HG02938 (cell line): Measurements from ENCODE around the gene PAM.
"Not testable (repeated sequence)": the region's sequence is repeated elsewhere in the genome, so short reads cannot be mapped to it uniquely, and the experiment has no call there.

ENCODE experiments used
- ATAC-seq: cut with Tn5 transposase; IDR thresholded peaks from one replicate; pipeline ENCODE4 v1.9.1; 2021; ENCODE audit warnings: mild to moderate bottlenecking, moderate library complexity; ENCODE audit not compliant: unreplicated experiment

The PAM gene

DNA sequence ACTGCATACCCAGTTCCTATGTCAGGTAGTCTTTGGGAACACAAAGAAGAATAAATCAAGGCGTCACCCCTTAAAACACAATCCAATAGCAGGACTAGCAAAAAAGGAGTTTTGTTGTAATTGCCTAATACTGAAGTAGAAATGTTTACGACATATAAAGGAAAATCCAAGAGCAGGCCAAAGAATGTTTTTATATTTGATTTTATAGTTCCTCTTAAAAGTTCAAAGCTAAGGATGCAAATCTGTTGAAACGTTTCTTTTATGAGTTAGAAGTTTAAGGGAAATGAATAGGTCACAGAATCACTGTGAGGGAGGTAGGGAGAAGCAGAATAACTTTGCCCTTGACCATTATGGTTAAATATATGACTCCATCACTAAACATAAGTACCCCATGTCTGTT, 136.1 kb downstream of the PAM start:
- ATAC-seq = no peak

DNA sequence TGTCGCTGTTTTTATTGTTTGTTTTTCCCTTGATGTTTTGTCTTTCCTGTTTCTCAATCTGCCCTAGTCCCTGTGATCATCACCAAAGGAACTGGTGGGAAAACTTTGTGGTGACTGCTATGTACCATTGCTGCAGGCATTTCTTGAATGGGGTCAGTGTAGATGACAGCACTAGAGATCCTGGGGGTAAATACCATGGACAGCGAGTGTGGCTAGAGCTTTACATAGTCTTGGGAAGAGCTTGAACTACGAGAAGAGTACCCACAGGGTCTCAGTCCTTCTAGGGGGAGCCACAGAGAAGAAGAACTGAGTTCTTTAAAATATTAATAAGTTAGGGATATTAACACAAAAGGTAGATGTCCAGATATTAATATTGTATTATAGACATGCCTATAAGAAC, 138.8 kb downstream of the PAM start:
- no peak for ATAC-seq

DNA sequence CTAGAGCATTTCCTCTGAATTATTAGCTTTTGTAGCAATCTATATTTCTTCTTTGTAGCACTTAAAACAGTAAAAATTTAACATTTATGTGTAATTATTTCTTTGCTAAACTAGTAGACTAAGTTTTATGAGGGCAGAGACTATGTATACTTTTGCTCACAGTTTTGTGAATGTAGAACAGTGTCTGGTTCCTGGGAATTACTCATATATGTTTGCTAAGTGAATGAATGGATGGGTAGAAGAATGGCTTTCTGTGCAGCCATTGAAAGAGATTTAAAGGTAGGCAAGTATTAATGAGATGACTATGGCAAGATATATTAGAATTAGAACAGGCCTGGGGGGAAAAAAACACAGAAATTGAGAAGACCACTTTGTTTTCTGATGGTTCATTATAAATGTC, 140.1 kb downstream of the PAM start:
- no peak for ATAC-seq

DNA sequence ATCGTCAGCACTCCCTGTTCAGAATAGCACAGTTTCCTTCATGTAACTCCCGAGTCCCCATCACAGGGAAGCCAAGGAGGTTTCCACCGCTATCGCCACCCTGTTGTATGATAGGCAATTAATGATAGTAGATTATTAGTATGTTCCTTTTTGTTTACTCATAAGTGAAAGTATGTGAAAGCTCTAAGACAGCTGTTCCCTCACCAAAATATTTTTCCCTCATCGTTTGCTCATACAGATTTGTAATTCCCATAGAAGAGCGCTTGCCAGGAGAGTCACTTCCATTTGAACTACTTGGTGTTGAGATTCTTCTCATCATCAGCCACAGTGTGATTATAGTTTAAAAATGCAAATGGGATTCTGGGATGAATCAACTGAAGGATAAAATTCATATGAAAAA, 140.9 kb downstream of the PAM start:
- no peak for ATAC-seq

DNA sequence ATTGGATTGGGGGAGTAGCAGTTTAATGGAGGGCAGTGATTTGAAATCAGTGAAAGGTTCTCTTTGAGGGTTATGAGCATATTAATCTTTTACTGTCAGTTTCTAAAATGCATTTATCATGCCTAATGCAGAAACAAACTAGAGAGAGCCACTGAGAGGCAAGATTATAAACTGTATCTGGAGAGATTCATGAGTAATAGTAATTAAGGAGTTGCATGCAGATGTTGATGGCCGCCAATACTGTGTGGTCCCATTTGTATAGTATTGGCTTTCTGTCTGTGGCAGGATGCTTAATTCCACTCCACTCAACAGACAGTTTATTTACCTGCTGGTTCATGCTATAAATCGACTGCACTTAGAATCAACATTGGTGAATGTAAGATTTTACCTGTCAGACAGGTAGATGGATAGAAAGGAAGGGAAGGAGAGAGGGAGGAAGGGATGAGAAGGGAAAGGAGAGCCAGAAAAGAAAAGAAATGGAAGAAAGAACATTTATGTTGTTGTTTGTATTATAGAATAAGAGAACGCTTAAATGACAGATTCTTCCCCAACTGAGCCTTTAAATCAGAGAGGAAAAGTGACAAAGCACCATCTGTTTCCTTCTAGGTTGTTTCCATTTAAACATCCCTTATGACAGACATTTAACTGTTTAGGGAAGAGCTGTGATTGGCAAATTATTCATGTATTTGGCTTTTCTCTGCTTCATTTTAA, 146.5 kb downstream of the PAM start:
- no peak for ATAC-seq

DNA sequence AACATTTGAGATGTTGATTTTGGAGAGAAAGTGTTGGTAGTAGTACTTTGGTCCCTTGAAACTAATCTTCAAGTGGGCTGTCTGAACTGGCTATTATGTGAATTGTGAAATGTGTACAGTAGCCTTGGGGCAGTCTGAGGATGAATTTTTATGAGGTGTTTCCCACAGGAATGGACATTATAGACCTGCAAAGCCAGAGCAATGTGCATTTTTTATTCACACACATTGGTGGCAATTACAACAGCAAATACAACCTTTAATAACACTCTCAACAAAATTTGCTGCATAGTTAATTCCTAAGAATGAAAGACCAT, 147.0 kb downstream of the PAM start:
- no peak for ATAC-seq

DNA sequence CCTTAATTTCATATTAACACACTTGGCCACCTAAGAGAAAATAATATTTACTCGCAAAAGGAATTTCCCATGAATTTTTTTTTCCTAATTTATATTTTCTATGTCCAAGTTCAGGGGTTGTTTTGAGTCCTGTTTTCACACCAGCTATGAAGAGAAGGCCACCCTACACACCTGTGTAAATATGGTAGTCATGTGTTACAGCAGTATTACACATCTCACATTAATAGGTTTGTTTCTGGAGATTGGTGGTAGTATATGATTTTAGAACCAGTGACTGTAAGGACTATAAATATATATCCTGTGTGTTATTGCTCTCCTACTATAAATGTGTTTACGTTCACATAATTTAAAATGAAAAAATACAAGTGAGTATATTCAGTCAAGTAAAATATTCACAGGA, 147.5 kb downstream of the PAM start:
- ATAC-seq = no peak

DNA sequence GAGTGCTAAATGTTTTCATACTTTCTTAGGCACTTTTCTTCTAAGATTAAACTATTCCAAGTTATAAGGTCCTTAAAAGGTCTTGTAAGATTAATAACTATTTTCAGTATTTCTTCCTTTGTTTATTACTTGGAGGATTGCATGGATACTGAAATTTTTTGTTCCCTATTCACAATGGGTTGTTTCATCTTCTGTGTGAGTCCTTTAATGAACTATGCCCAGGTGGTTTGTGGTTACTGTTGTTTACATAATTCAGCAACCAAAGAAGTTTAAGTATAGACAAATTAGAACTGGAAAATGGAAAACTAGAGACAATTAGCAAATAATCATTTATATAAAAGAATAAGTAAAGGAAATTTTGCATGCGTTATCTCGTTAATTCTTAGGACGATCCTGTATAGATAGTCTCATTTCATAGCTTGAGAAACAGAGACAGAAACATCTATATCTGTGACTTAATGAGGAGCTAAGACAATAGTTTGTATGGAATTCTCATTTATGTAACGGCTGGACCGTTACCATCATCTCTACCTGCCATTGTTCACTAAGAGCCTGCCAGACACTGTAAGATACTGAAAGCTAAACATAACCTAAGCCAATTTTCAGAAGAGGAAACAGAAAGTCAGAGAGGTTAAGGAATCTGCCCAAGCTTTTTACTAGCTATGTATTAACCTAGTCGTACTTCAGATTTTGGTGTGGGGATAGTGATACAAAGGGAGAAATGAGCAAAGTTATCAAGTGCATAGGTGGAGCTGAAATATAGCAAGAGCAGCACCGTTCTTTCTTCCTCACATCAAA, 148.2 kb downstream of the PAM start:
- ATAC-seq = no peak

DNA sequence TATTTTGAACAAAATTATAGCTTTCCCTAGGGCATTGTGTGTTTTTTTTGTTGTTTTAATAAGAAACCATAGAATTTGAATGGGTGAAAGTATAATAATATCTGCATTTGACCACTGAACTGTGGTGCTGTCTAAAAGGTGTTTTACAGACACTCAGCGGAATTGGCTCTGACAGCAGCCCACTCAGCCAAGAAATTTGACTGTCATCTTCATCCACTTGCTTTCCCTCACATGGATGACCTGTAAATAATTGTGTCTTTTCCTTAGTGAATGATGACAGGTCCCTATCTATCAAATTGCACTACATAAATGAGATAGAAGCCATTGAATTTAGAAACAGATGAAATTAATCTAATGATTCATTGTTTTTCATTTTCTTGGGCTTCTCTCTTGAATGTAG, 150.0 kb downstream of the PAM start:
- ATAC-seq = no peak

DNA sequence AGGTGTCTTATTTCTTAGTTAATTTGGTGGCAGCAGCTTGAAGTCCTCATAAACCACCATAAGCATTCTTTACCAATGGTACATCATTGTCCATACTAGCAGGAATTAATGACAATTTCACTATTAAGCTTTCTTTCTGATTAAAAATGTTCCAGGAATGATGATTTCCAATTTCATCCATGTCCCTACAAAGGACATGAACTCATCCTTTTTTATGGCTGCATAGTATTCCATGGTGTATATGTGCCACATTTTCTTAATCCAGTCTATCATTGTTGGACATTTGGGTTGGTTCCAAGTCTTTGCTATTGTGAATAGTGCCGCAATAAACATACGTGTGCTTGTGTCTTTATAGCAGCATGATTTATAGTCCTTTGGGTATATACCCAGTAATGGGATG, 152.0 kb downstream of the PAM start:
- ATAC-seq = not testable (repeated sequence)

DNA sequence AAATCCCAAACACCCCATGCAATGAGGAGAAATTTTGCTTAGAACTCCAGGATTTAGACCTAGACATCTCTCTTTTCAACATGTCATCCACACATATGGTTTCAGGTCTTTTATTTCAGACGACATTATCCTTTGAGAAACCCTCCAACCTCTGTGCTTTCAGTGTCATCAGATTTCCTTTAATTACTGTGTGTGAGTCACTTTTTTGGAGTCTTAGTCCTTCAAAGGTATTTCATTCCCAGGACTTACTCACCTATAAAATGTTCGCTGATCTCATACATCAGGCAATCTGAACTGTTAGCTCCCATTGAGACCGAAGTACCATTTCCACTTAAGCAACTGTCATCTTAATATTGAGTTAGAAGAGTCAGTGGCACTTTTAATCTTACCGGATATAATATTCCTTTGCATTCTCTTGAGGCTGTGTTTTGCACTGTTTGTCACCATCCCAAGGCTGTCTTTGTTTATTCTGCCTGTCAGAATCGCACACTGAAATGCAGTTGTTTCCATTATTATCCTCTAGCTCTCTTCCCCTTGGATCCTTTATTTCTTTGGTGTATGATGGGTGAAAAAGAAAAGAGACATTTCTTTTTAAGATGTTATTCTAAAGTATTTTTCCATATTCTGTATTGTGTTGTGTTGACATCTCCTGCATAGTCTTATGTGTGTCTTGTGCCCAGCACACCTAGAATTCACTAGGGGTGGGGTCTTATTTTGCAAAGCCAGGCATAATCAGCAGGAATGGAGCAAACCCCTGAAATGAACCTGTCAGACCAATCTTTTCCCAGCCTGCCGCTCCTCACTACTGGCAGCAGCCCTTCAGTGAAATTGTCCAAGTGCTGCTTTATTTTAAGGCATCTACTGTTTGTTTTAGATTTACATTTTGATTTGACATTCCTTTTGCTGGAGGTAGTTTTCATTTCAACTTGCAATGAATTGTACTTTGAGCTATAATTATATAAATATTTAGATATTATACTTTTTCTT, 155.4 kb downstream of the PAM start:
- ATAC-seq = no peak

DNA sequence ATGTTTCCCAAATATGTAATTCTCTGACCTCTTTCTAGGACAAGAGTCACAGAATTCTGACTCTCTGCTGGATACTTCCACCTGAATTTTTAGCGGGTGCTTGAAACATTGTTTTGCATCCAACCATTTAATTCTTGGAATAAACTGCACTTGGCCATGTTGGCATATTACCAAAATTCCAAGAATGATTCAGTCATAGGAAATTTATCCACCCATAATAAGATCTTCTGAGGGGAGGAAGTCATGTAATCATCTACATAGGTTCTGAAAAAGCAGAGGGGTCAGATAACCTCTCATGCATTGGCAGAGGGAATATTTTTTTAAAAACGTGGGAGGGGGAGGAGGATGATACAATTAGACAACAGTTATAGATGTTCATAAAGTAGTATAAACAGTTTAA, 156.9 kb downstream of the PAM start:
- ATAC-seq = no peak

DNA sequence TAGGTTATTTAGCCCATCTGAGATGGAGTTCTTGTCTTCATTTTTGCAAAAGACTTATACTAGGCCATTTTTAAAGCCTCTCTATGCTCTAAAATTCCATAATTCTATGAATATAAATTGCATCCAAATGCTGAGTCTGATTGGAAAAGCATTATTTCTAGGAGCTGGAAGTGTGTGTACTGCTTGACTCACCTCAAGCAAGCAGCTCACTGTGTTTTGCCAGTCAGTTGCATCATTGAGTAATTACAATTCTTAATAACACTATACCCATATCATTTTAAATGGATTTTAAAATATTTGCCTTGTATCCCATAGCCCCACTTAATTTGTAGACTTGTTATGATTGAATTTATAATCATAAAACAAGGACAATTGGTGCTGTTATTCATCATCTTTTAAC, 161.0 kb downstream of the PAM start:
- no peak for ATAC-seq

DNA sequence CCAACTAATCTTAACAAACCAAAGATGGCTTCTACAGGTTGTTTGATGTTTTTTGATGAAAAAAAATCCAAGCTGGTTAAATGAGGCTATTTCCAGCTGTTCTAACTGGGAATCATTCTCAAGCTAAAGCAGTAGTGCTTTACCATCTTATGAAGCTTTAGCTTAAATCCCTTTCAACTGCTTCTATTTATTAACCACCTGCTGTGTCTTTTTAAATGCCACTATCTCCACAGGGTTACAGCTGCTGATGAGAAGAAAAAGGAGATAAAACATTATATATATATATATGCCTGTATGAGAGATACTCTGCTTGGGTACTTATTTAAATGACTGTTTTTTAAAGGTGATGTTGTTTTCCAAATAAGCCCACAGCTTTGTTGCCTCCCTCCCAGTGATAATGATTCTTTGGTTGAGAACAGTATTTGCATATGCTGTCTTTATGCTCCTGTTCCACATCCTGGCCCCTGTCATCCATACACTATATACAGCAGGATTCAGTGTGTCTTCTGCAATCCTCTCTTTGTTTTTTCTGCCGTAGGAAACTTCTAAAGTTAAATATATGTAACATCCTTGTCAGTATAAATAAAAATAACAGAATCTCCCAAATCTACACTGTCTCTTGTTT, 164.0 kb downstream of the PAM start:
- ATAC-seq = no peak

DNA sequence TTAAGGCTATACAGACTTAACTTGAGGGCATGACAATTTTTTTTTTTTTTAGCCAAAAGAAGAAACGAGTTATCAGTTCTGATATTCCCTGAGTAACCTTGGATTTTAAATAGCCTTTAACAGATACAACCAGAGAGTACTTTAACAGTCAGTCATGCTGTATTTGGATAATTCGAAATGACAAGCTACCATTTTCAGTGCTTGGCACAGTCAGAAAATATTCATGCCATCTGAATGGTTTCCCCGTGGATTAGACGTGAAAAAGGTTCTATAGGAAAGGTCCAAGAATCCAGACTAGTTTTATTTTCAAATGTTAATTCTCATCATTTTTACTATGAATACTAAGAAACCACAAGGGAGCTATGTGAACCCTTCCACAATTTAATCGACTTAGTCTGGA, 165.7 kb downstream of the PAM start:
- no peak for ATAC-seq

DNA sequence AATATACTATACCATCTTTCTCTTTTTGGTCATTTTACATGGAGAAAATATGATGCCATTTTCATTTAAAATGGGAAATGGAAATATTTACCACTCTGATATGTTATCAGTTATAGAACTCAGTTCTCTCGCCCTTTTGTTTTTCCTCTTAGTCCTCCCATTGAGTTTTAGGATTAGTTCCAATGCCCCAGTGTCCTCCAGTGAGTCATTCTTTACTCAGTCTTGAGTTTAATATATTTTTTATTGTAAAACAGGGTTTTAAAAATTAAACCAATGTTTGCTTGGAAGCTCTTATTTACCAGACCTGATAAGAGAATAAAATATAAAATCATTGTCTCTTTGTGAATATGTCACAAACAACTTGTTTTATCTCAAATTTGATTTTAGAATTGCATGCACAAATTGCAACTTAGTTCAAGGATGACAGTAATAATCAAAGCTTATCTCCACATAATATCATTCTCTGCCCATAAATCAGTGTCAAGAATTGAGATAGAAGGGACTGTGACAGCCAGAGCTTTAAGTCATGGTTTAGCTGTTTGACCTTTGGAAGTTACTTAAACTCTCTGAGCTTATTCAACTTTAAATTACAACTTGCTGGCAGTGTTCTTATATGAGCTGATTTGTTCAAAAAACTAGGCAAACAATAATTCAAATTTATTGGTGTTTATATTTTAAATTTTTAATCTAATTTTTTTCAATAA, 166.4 kb downstream of the PAM start:
- no peak for ATAC-seq

DNA sequence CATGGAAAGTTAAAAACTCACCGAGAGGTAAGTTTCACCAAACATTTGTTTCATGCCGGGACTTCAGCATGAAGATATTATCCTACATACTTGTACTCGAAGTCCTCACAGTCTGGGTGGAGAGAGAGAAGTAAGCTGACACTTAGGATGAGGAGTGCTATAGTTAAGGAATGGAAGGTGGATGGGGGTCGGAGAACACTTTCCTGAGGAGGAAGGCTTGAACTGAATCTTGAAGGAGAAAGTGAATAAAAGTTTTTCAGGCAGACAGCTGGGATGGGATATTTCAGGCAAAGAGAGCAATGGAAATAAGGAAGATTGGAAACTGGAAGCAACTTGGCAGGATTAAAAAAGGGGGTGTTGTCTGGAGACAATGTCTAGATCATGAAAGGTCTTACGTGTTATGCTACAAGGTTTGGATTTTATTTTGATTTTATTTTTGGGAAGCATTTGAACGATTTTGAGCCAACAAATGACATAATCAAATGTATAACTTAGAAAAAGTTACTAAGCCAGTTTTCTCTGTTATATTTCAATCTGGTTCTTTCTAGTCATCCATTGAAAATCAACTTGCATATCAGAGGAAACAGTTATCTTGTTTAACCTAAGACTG, 167.1 kb downstream of the PAM start:
- ATAC-seq = no peak

DNA sequence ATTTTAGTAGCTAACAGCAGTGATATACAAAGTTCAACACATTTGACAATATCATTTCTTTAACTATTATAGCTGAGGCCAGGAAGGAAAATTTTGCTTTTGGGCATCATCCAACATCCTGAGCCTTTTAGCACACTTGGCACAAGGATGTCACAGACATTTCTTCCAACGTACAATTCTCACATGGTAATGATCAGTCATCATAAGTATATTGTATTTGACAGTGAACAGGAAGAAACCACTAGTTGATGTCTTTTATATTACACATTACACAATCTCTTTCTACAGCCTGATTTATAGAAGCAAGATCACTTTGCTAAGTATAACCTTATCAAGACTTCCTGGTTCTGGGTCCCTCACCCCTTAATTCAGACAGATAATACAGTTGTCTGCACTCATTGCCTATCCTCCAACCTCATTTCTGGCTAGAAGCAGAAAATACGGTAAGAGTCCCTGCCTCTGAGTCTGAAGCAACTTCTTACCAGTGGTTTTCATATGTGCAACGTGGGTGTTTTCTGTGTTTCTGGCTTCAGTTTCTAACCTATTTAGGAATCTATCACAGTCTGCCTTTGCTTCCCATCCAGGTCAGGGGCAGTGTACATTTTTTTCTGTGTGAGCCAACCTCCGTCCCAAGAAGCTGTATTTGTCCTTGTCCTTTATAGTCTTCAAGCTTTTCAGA, 167.8 kb downstream of the PAM start:
- no peak for ATAC-seq

DNA sequence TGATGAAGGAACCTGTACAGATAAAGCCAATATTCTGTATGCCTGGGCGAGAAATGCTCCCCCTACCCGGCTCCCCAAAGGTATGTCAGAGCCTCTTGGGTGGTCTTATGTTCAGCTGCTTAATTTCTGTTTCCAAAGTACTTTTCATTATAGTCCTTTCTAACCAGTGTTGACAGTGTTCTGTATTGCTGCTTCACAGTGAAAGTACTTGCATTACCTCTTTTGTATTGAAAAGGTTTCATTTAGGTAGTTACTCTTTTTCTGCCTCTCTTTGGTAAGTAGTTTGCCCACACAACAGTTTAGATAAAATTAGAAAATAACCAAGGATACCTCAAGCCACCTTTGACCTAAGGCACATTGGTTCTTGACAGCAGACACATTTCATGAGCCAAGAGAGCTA, 169.9 kb downstream of the PAM start:
- no peak for ATAC-seq

DNA sequence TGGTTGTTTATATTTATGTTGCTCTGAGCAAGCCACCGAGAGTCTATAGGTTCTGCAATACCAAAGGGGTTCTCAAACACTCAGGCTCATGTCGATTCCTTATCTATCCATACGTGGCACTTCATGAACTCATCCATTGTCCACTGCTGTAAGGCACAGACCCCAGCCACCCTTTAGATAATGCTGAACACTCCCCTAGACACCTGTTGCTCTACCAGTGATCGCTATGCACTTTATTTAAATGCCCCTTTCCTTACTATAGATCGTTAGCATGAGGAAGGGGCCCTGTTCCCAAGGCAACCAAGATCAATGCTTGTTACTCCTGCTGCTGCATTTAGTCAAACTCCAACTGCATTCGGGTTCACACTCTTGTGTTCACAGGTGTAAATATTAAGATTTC, 171.9 kb downstream of the PAM start:
- no peak for ATAC-seq
